HFFc6 (cell line): ENCODE results near the gene TMBIM4. TPM values are rescaled to one million over a fixed set of nuclear protein-coding genes. Genes with fewer than 3 reads are reported as not detected.

Source experiments
- DNase-seq: peaks from one replicate; pipeline ENCODE4 v3.0.0-alpha.2; 2018
- H3K27ac Mint-ChIP-seq: 2 replicates; pipeline ENCODE4 v1.8.0; 2020; ENCODE audit warnings: mild to moderate bottlenecking, mixed read lengths
- H3K27me3 Mint-ChIP-seq: 2 replicates; pipeline ENCODE4 v1.8.0; 2021; ENCODE audit warnings: mild to moderate bottlenecking, moderate library complexity, mixed read lengths; ENCODE audit not compliant: insufficient read depth
- H3K36me3 Mint-ChIP-seq: 2 replicates; pipeline ENCODE4 v1.8.0; 2021; ENCODE audit warnings: low read depth, mixed read lengths
- H3K4me1 Mint-ChIP-seq: 2 replicates; pipeline ENCODE4 v1.8.0; 2020; ENCODE audit warnings: low read depth, mixed read lengths
- H3K4me3 Mint-ChIP-seq: 2 replicates; pipeline ENCODE4 v1.8.0; 2020; ENCODE audit warnings: mild to moderate bottlenecking, moderate library complexity, mixed read lengths
- H3K9me3 Mint-ChIP-seq: 2 replicates; pipeline ENCODE4 v1.8.0; 2020; ENCODE audit warnings: mild to moderate bottlenecking, mixed read lengths
- CTCF ChIP-seq: fragments of 200-600 bp; sonication (generic); IDR thresholded peaks from 2 replicates; pipeline ENCODE4 v1.5.0; 2021; ENCODE audit warnings: antibody characterized with exemption, mild to moderate bottlenecking
- total RNA-seq, 6 experiments: library from RNA; stranded (reverse); fragmentation: NEBNext Ultra II Directional; extraction: Animal tissue kit (Norgen Biotek cat#: 25700); gene quantifications; 2 replicates in 1 of 6; 3 replicates in 5 of 6; pipeline ENCODE4 v1.2.3, GENCODE V29; 2021

The TMBIM4 gene
- total RNA-seq, 6 experiments from 2014 or later = 92.3 to 112 (median 104) TPM

- no peak for TF ChIP-seq CTCF
- Mint-ChIP-seq H3K27me3 (peaks cover 12% of the 10 kb centered on the region), H3K9me3 (peaks cover 4% of the 10 kb centered on the region; the same call in 1 of the 2 replicates), H3K36me3 (peaks cover 8% of the 10 kb centered on the region; the same call in 1 of the 2 replicates), H3K4me1 (peaks cover 28% of the 10 kb centered on the region), H3K27ac (no peak overlapping the region), H3K4me3 (no peak overlapping the region)
- DNase-seq = no peak
These were observed 25.4 kb upstream of the TMBIM4 start for GRCh38 chr12:66195242-66195641.

- no peak overlapping the region for H3K4me3 Mint-ChIP-seq
- H3K36me3 Mint-ChIP-seq = peaks cover 4% of the 10 kb centered on the region; the same call in 1 of the 2 replicates
- peaks cover 11% of the 10 kb centered on the region for H3K27me3 Mint-ChIP-seq
- no peak for TF ChIP-seq CTCF
- no peak for DNase-seq
- H3K9me3 Mint-ChIP-seq = no peaks in the 10 kb centered on the region
- peaks cover 34% of the 10 kb centered on the region for H3K4me1 Mint-ChIP-seq
- no peak overlapping the region for H3K27ac Mint-ChIP-seq
These were observed 24.3 kb upstream of the TMBIM4 start for GRCh38 chr12:66194122-66194521.

DNA sequence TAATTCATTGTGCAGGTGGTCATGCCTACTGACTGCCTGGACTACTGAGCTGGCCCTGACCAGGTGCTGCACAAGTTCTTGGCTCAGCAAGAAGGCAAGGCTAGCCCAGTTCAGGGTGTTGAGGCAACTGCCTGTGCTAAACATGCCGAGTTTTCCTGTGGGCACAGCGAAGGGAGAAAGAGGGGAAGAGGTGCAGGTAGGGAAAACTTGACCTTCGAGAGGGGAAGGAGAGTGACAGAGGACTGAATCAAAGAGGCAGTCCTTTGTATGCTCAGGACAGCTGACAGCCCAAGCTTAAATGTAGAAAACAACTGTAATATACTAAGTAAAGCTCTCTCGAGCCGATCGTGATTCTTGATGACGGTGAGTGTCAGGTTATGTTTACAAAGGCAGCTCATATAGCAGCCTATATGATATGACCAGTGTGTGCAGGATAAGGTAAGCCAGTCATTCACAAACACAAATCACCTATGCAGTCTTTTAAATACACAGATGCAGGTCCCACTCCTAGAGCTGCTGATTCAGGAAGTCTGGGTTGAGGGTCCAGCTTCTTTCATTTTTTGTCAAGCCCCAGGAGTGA, 21.8 kb upstream of the TMBIM4 start:
- TF ChIP-seq CTCF = no peak
- H3K9me3 Mint-ChIP-seq = no peaks in the 10 kb centered on the region
- DNase-seq = no peak
- peaks cover 15% of the 10 kb centered on the region for H3K4me1 Mint-ChIP-seq
- no peak overlapping the region for H3K27ac Mint-ChIP-seq
- H3K4me3 Mint-ChIP-seq = no peak overlapping the region
- peaks cover 14% of the 10 kb centered on the region for H3K27me3 Mint-ChIP-seq
- peaks cover 4% of the 10 kb centered on the region; the same call in 1 of the 2 replicates for H3K36me3 Mint-ChIP-seq

GRCh38 chr12:66190519-66191370, 20.9 kb upstream of the TMBIM4 start:
- DNase-seq = peak; percentile 14
- Mint-ChIP-seq H3K9me3 (no peaks in the 10 kb centered on the region), H3K4me1 (peaks cover 15% of the 10 kb centered on the region), H3K36me3 (peaks cover 4% of the 10 kb centered on the region; the same call in 1 of the 2 replicates), H3K27me3 (peaks cover 14% of the 10 kb centered on the region), H3K4me3 (peak overlapping the region; percentile 61; the same call in 1 of the 2 replicates), H3K27ac (peak overlapping the region; percentile 27; the same call in 1 of the 2 replicates)
- TF ChIP-seq CTCF = no peak

GRCh38 chr12:66189889-66190288, 20.1 kb upstream of the TMBIM4 start:
- DNase-seq = no peak
- Mint-ChIP-seq H3K36me3 (peaks cover 2% of the 10 kb centered on the region; the same call in 1 of the 2 replicates), H3K27me3 (peaks cover 14% of the 10 kb centered on the region), H3K4me3 (peak overlapping the region; percentile 61), H3K4me1 (peaks cover 15% of the 10 kb centered on the region), H3K27ac (no peak overlapping the region; the same call in 1 of the 2 replicates), H3K9me3 (no peaks in the 10 kb centered on the region)
- no peak for TF ChIP-seq CTCF
